Measurements from ENCODE around the gene AGER. TPM values are rescaled to one million over a fixed set of nuclear protein-coding genes. Genes with fewer than 3 reads are reported as not detected.
A peak's percentile ranks its signal among the peaks of the same experiment; 100 is the strongest.

AGER gene
- total RNA-seq, 6 experiments from 2014 or later: 0.81 to 3.4 (median 1.8) TPM

- DNase-seq (no peak), ATAC-seq (no peak)
- H3K27me3 ChIP-seq: no peaks in the 10 kb centered on the region
- TF ChIP-seq CTCF (IDR thresholded peaks at IDR 0.05): no peak
- TF ChIP-seq POLR2A (IDR thresholded peaks at IDR 0.05): no peak
- peak overlapping the region in 1 of 3 donors; percentile 33 for H3K27ac ChIP-seq
- H3K36me3 ChIP-seq: peaks cover 0 to 7% (median 0%) of the 10 kb centered on the region in 4 donors
- intact Hi-C loops (cut with DNase I): no loop called here
- H3K9me3 ChIP-seq: no peaks in the 10 kb centered on the region
- 77% methylated on average over 8 of the region's 15 CpGs for WGBS (ENCODE audit: insufficient coverage, low coverage, low lambda C conversion rate, missing lambda C conversion rate)
- H3K4me3 ChIP-seq: no peak overlapping the region
- peaks cover 0 to 10% (median 0%) of the 10 kb centered on the region in 4 donors for H3K4me1 ChIP-seq
Observed at GRCh38 chr6:32183483-32184083, 470 bp downstream of the AGER start.

- Histone ChIP-seq H3K4me1 (peaks cover 0 to 10% (median 0%) of the 10 kb centered on the region in 4 donors), H3K36me3 (peaks cover 0 to 7% (median 0%) of the 10 kb centered on the region in 4 donors), H3K9me3 (no peaks in the 10 kb centered on the region), H3K27ac (peak overlapping the region in 1 of 3 donors; percentile 33), H3K4me3 (no peak overlapping the region), H3K27me3 (no peaks in the 10 kb centered on the region)
- no peak for ATAC-seq
- no peak for DNase-seq
- 70% methylated on average over 3 of the region's 3 CpGs for WGBS (ENCODE audit: insufficient coverage, low coverage, low lambda C conversion rate, missing lambda C conversion rate)
- intact Hi-C loops (cut with DNase I): no loop called here
- TF ChIP-seq CTCF (IDR thresholded peaks at IDR 0.05): no peak
- no peak for TF ChIP-seq POLR2A (IDR thresholded peaks at IDR 0.05)
Observed at GRCh38 chr6:32183030-32183429, 1.0 kb downstream of the AGER start.

- no peak overlapping the region for H3K4me3 ChIP-seq
- intact Hi-C loops (cut with DNase I): no loop called here
- peaks cover 0 to 7% (median 0%) of the 10 kb centered on the region in 4 donors for H3K36me3 ChIP-seq
- DNase-seq (no peak), ATAC-seq (no peak)
- TF ChIP-seq POLR2A (IDR thresholded peaks at IDR 0.05) (no peak), CTCF (IDR thresholded peaks at IDR 0.05) (no peak)
- H3K4me1 ChIP-seq: peaks cover 0 to 10% (median 0%) of the 10 kb centered on the region in 4 donors
- no peaks in the 10 kb centered on the region for H3K27me3 ChIP-seq
- 72% methylated on average over 3 of the region's 10 CpGs for WGBS (ENCODE audit: insufficient coverage, low coverage, low lambda C conversion rate, missing lambda C conversion rate)
- H3K9me3 ChIP-seq: no peaks in the 10 kb centered on the region
- no peak overlapping the region for H3K27ac ChIP-seq
Observed at GRCh38 chr6:32182555-32182981, 1.5 kb downstream of the AGER start.

GRCh38 chr6:32181915-32182529 is 2.0 kb downstream of the AGER start:
- ATAC-seq: no peak
- 81% methylated on average over 6 of the region's 10 CpGs for WGBS (ENCODE audit: insufficient coverage, low coverage, low lambda C conversion rate, missing lambda C conversion rate)
- Histone ChIP-seq H3K9me3 (no peaks in the 10 kb centered on the region), H3K36me3 (peaks cover 0 to 5% (median 0%) of the 10 kb centered on the region in 4 donors), H3K27ac (no peak overlapping the region), H3K4me3 (no peak overlapping the region), H3K4me1 (peaks cover 0 to 13% (median under 1%) of the 10 kb centered on the region in 4 donors), H3K27me3 (no peaks in the 10 kb centered on the region)
- DNase-seq: no peak
- intact Hi-C loops (cut with DNase I): no loop called here
- TF ChIP-seq POLR2A (IDR thresholded peaks at IDR 0.05) (no peak), CTCF (IDR thresholded peaks at IDR 0.05) (no peak)
